H4 (cell line): Measurements from ENCODE around the gene IFT22. TPM values are rescaled to one million over a fixed set of nuclear protein-coding genes. Genes with fewer than 3 reads are reported as not detected.
"Not testable (repeated sequence)": the region's sequence is repeated elsewhere in the genome, so short reads cannot be mapped to it uniquely, and the experiment has no call there.

Source experiments
- DNase-seq: peaks from one replicate; pipeline ENCODE4 v3.0.0-alpha.2; 2015; ENCODE audit warnings: low spot score
- total RNA-seq: library from RNA; depleted of rRNA; stranded (reverse); fragments of >200 nt; shearing (Covaris generic); gene quantifications from 2 replicates; pipeline ENCODE4 v1.2.3, GENCODE V29; 2014

Gene IFT22
- total RNA-seq, 1 experiment from 2014 or later = 63.4 TPM

- peak; percentile 32 for DNase-seq
These were observed 6.3 kb downstream of the IFT22 start for GRCh38 chr7:101315336-101315735.

DNA sequence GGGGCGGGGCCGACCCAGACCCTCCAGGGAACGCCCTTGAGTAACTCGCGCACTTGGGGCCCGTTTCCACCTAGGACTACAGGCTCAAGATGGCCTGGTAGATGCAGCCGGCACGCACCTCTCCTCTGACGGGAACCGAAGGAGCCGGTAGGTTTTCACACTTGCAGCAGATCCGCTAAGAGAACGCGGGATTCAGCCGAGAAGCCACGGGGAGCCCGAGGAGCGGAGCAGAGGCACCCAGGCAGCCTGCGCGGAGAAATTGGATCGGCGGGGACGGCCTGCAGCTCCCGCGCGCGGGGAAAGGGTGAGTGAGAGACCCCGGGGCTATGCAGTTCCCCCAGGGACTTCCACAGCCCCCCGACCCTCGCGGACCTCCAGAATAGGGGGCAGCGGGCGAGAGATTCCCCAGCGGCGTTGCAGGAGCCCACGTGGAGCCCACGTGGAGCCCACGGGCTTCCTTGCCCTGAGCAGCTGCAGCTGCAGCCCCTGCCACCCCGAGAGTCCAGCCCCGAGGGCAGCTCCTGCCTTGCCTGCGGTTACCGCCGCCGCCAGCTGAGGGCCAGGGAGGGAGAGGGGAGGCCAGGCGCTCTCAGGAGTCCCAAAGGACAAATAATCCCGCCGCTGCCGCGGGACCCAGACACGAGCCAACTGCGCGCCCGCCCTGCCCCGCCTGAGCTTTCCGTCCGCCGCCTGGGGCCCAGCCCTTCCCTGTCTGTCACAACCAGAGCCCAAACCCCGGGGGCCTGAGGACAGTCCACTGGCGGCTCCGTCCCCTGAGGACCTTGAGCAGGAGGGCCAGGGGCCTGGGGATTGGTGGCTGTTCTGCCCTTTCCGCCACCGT is 13.1 kb downstream of the IFT22 start:
- no peak for DNase-seq

GRCh38 chr7:101306307-101306706 is 15.3 kb downstream of the IFT22 start:
- DNase-seq = no peak

DNA sequence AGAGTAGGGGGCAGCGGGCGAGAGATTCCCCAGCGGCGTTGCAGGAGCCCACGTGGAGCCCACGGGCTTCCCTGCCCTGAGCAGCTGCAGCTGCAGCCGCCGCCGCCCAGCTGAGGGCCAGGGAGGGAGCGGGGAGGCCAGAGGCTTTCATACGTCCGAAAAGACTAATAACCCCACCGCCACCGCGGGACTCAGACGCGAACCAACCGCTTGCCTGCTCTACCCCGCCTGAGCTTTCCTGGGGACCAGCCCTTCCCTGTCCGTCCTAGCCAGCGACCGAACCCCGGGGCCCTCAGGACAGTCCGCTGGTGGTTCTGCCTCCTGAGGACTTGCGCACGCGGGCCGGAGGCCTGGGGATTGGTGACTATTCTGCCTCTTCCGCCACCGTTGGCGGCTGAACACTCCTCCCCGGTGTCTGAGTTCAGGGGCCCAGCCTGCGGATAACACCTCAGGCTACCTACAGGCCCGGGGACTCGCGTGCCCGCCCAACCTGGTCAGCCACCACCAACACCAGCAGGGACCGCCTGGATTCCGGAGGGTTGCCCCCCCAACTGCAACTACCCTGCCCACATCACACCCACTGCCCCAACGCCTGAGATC is 18.4 kb downstream of the IFT22 start:
- DNase-seq = no peak

- DNase-seq = no peak
These were observed 18.9 kb downstream of the IFT22 start for GRCh38 chr7:101302641-101303101.

GRCh38 chr7:101300465-101301376 is 20.9 kb downstream of the IFT22 start:
- DNase-seq = no peak

GRCh38 chr7:101299511-101300464 is 21.8 kb downstream of the IFT22 start:
- DNase-seq = no peak

GRCh38 chr7:101294832-101295121 is 26.8 kb downstream of the IFT22 start:
- DNase-seq = no peak

DNA sequence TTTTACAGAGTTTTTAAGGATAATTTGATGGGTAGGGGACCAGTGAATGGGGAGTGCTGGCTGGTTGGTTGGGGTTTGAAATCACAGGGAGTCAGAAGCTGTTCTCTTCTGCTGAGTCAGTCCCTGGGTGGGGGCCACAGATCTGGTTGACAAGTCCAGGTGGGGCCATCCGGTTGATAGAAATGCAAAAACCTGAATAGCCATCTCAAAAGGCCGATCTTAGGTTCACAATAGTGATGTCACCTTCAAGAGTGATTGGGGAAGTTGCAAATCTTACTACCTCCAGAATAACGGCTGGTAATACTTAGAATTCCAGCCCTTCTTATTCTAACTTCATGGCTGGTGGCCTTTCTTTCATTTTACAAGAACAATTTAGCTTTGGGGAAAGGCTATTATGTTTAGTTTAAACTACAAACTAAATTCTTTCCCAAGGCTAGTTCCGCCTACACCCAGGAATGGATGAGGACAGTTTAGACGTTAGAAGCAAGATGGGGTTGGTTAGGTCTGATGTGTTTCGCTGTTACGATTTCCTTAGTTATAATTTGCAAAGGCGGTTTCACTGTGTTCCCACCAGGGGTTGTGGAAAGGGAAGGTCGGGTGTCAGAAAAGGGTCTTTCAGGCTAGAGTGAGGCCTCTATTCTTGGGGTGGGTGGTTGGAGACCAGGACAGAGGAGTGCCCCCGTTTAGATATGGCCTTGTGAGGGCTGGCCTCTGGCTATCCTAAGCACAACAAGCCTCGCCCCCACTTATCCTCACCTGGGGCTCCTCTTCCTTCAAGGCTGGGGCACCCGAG is 27.4 kb downstream of the IFT22 start:
- DNase-seq = no peak

- DNase-seq = not testable (repeated sequence)
These were observed 28.3 kb downstream of the IFT22 start for GRCh38 chr7:101293069-101294021.

DNA sequence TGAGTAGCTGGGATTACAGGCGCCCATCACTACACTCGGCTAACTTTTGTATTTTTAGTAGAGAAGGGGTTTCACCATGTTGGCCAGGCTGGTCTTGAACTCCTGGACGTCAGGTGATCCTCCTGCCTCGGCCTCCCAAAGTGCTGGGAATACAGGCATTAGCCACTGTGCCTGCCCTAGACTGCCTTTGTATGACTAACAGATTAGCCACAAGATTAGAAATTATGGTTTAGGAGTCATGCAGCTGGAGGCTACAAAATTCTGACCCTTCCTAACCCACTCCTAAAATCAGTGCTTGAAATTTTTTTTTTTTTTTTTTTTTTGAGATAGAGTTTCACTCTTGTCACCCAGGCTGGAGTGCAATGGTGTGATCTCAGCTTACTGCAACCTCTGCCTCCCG is 29.0 kb downstream of the IFT22 start:
- not testable (repeated sequence) for DNase-seq

DNA sequence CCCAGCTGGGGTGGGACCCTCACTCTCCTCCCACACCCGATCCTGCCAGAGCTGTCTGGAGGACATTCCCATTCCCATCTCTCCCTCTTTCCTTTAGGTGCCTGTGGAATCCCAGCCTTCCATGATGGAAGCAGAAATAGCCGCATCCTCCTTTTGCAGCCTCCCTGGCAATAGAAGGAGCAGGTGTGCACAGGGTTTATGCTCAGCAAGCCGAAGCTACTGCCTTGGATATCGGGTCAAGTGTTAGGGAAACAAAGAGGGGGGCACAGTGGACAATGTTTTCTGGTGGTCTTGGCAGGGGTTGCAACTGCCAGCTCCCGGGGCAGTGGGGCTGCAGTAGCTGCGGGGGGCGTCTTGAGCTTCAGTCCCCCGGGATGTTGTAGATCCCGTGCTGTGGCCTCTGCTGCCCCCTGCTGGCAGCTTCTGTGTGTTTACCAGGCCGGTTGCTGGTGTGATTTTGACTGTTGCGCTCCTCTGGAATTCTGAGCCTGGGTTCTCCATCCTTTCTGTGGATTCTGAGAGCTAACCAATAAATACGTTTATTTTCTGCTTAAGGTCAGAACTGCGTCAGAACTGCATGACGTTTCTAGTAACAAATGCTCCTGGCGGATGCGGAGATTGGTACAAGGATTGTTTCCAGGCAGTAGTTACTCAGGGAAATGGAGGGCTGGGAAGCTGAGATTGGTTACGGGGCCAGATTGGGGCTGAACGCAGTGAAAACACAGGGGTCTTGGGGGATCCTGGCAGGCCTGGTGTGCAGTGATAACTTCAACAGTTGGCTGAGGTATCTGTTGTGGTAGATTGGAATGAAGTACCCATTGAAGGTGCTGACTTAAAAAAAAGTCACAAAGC is 31.2 kb downstream of the IFT22 start:
- DNase-seq = not testable (repeated sequence)

DNA sequence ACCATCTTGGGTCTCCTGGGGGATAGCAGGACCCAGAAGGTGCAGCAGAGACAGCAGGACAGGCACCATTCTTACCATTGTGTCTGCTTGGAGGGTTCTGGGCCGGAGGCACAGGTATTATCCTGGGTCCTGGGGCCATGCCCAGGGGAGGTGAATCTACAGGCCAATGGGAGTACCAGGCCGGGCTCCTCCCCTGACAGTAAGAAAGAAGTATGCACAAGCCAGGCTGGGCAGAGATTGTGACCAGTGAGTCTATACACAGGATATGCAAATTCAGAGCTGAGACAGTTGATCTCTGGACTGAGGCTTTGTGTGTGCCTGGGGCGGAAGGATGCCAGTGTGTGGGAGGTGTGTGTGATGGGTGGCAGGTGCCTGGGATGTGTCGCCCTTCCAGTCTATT is 31.9 kb downstream of the IFT22 start:
- DNase-seq = not testable (repeated sequence)

- no peak for DNase-seq
These were observed 33.2 kb downstream of the IFT22 start for GRCh38 chr7:101288439-101288838.

- DNase-seq = no peak
These were observed 34.6 kb downstream of the IFT22 start for GRCh38 chr7:101287032-101287431.

GRCh38 chr7:101285880-101286279 is 35.7 kb downstream of the IFT22 start:
- not testable (repeated sequence) for DNase-seq

DNA sequence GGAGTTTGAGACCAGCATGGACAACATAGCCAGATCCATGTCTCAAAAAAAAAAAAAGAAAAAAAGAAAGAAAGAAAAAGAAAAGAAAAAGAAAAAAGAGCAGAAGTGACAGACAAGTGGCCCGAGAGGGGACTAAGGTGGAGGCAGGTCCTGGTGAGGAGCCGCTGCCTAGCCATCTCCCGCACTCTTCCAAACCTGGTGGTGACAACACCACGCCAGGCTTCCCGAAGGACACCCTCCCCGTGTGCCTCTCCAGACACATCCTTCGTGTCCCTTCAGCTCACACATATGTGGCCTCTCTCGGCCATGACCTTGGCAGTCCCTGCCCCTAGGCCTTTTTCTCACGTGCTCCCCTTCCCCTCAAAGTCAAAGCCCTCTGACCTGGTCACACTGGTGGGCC is 36.4 kb downstream of the IFT22 start:
- DNase-seq = no peak

DNA sequence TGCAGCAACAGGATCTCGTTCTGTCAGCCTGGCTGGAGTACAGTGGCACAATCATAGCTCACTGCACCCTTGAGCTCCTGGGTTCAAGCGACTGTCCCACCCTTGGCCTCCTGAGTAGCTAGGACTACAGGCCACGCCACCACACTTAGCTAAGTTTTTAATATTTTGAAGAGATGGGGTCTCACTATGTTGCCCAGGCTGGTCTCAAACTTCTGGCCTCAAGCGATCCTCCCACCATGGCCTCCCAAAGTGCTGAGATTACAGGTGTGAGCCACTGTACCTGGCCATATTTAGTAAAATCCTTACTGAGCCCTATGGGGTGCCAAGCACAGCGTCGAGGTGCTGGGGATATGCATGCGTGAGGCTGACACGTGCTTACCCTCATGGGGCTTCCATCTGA is 40.7 kb downstream of the IFT22 start:
- not testable (repeated sequence) for DNase-seq
